Heart left ventricle (tissue), 16 donors: Measurements from ENCODE around the gene BGN. TPM values are rescaled to one million over a fixed set of nuclear protein-coding genes. Genes with fewer than 3 reads are reported as not detected.

Source experiments
- ATAC-seq, 4 donors: fragments of 200-7000 bp; cut with Tn5 transposase; one replicate each; pipeline ENCODE4 v1.9.1; 2020 to 2022; ENCODE audit warnings: moderate library complexity in 4 of 4, mild to moderate bottlenecking in 3 of 4, moderate number of reproducible peaks in 1 of 4
- DNase-seq, 5 donors: peaks; one replicate each; pipeline ENCODE4 v3.0.0-alpha.2; 2020
- H3K27ac ChIP-seq, 12 donors: fragments of 200-600 bp; sonication (generic) in 4 of 12; one replicate each; pipeline versions ENCODE4 v1.5.0 to v1.8.0; 2016 to 2022; ENCODE audit warnings: mild to moderate bottlenecking in 2 of 12
- H3K27me3 ChIP-seq, 9 donors: fragments of 200-600 bp; sonication (generic) in 2 of 9; one replicate each; pipeline versions ENCODE4 v1.5.1 to v1.8.0; 2016 to 2022; ENCODE audit warnings: mild to moderate bottlenecking in 3 of 9
- H3K36me3 ChIP-seq, 9 donors: fragments of 200-600 bp; sonication (generic) in 2 of 9; one replicate each; pipeline versions ENCODE4 v1.5.0 to v1.8.0; 2018 to 2022; ENCODE audit warnings: mild to moderate bottlenecking in 2 of 9
- H3K4me1 ChIP-seq, 12 donors: fragments of 200-600 bp; sonication (generic) in 4 of 12; one replicate each; pipeline versions ENCODE4 v1.5.0 to v1.8.0; 2016 to 2022; ENCODE audit warnings: mild to moderate bottlenecking in 3 of 12
- H3K4me3 ChIP-seq, 12 donors: fragments of 200-600 bp; sonication (generic) in 4 of 12; one replicate each; pipeline versions ENCODE4 v1.5.0 to v1.8.0; 2017 to 2022; ENCODE audit warnings: mild to moderate bottlenecking in 9 of 12, moderate library complexity in 4 of 12
- H3K9me3 ChIP-seq, 12 donors: fragments of 200-600 bp; sonication (generic) in 4 of 12; one replicate each; pipeline versions ENCODE4 v1.5.0 to v1.8.0; 2016 to 2022; ENCODE audit warnings: mild to moderate bottlenecking in 1 of 12
- POLR2A ChIP-seq, 2 donors: fragments of 450-650 bp; IDR thresholded peaks; one replicate each; pipeline ENCODE4 v1.6.1; 2017; ENCODE audit warnings: antibody characterized with exemption in 2 of 2, mild to moderate bottlenecking in 2 of 2, moderate library complexity in 2 of 2
- WGBS, 4 donors: extraction: QIAGEN DNeasy Blood & Tissue Kit in 2 of 4; methylation state at CpG; one replicate each; pipeline versions ENCODE4 v1.1.5 to v1.1.7; 2013 to 2018; 5-methylcytosine and 5-hydroxymethylcytosine counted together
- intact Hi-C, 10 donors: fragments of 100-400 bp; cut with DNase I; formaldehyde crosslinking; loops; one replicate each; pipeline versions ENCODE4 v1.11.1 to v1.14.2; 2022
- polyA plus RNA-seq, 2 donors: library from polyadenylated mRNA; stranded (reverse); fragments of 200-250 nt; gene quantifications; one replicate each; pipeline ENCODE4 v1.2.3, GENCODE V29; 2013
- total RNA-seq, 9 donors: library from RNA; depleted of rRNA in 2 of 9; stranded (reverse); fragments of >200 nt in 2 of 9; fragmentation: NEBNext Ultra II Directional in 3 of 9; extraction: Animal tissue kit (Norgen Biotek cat#: 25700) in 3 of 9; gene quantifications; one replicate each; pipeline versions ENCODE4 v1.1.0 to v1.2.4, GENCODE V29; 2016 to 2023
- TF ChIP-seq, protein P1 (sequence below), 12 donors: fragments of 200-600 bp; sonication (generic) in 4 of 12; IDR thresholded peaks; one replicate each; pipeline versions ENCODE4 v1.5.0 to v1.8.0; 2018 to 2022; ENCODE audit warnings: antibody characterized with exemption in 12 of 12, mild to moderate bottlenecking in 5 of 12
- donor health status: ischemic (EF 13 %, LVEDD 7.1; RV severe dilation, severe dysfunction).
- donor health status: healthy with polysubstance abuse.
- donor health status: DM: no; HTN: yes; CAD: no.
- donor health status: DM: no; HTN: no; CAD: no.
- donor health status: ischemic (EF 25% LVEDD 6.9; RV normal size, moderate dysfunction).
- donor health status: ischemic (EF 25% LVEDD 5.7; RV mildly dilated, moderate dysfunction).
- donor health status: healthy.
- donor health status: DM: yes; HTN: yes; CAD: no.
- donor health status: ischemic (EF 35%, LVEDD 5.7; RV mildly dilated, moderate dysfunction).
- donor health status: nonischemic (EF 11% LVEDD 7.7; RV severe dilation, severe dysfunction).
- donor health status: DM: yes; HTN: yes; CAD: no.
- donor health status: PGD.
- donor health status: ischemic (EF 29% LVEDD 5.4; RV normal size, mild dysfunction).
- donor health status: nonischemic (EF 23%, LVEDD 6.1; RV moderate dilation, normal function).

The BGN gene
- total and polyA plus RNA-seq, 11 donors: 55.7 to 264 (median 76.9) TPM

DNA sequence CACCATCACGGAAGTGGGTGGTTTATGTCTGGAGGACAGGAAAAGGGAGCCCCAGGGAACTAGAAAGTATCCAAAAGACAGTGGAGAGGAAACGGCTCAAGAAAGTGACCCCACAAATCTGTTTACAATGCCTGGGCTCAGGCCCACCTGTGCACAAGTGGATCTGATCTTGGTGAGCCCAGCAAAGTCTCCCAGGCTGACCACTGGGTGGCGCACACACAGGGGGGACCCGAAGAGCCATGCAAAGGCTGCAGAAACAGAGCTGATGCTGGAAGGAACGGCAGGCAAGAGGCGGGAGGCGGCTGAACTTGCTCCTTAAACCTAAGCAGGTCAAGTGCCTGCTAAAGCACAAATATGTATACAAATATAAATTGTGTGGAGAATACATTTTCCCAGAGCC lies 34.0 kb upstream of the BGN start:
- Histone ChIP-seq H3K4me3 (no peak overlapping the region), H3K27ac (no peak overlapping the region), H3K36me3 (peaks cover 0 to 20% (median 0%) of the 10 kb centered on the region in 9 donors), H3K4me1 (peaks cover 0 to 6% (median 0%) of the 10 kb centered on the region in 12 donors), H3K9me3 (no peaks in the 10 kb centered on the region), H3K27me3 (no peaks in the 10 kb centered on the region)
- ATAC-seq (peak in 1 of 4 donors; percentile 45), DNase-seq (peak in 4 of 5 donors; percentile 25 to 64 (median 40))
- TF ChIP-seq POLR2A (IDR thresholded peaks at IDR 0.05): no peak
- TF ChIP-seq, protein P1, sequence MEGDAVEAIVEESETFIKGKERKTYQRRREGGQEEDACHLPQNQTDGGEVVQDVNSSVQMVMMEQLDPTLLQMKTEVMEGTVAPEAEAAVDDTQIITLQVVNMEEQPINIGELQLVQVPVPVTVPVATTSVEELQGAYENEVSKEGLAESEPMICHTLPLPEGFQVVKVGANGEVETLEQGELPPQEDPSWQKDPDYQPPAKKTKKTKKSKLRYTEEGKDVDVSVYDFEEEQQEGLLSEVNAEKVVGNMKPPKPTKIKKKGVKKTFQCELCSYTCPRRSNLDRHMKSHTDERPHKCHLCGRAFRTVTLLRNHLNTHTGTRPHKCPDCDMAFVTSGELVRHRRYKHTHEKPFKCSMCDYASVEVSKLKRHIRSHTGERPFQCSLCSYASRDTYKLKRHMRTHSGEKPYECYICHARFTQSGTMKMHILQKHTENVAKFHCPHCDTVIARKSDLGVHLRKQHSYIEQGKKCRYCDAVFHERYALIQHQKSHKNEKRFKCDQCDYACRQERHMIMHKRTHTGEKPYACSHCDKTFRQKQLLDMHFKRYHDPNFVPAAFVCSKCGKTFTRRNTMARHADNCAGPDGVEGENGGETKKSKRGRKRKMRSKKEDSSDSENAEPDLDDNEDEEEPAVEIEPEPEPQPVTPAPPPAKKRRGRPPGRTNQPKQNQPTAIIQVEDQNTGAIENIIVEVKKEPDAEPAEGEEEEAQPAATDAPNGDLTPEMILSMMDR (IDR thresholded peaks at IDR 0.05): peak; percentile 32 to 62 (median 46)
- intact Hi-C loops: loop anchor here in 3 of 10 donors (5.0 to 10.0 kb wide), 2 partner anchors 46 to 516 kb away; no protein-coding TSS in a partner anchor
- WGBS, 4 donors: 51 to 58% (median 54%) methylated on average over 7 of the region's 7 CpGs

DNA sequence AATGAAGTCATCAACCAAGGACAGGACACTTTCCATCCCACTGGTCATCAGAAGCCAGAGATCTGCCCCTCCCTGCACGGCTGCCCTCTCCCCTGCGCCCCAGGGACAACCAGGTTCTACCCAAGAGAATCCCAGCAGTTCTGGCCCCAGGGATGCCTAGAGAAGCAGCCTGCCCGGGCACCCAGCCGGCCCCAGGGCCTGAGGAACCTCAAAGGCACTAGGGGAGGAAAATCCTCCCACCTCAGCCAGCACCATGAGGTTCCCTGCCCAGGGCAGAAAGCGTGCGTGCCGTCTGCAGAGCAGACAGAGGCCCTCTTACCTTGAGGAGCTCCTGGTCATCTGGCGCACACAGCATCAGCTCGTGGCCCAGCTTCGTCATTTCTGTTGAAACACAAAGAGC lies 32.5 kb upstream of the BGN start:
- Histone ChIP-seq H3K4me1 (no peaks in the 10 kb centered on the region), H3K27ac (no peak overlapping the region), H3K27me3 (no peaks in the 10 kb centered on the region), H3K36me3 (peaks cover 0 to 20% (median 0%) of the 10 kb centered on the region in 9 donors), H3K9me3 (no peaks in the 10 kb centered on the region), H3K4me3 (no peak overlapping the region)
- intact Hi-C loops: loop anchor here in 3 of 10 donors (5.0 to 10.0 kb wide), 2 partner anchors 45 to 517 kb away; no protein-coding TSS in a partner anchor
- WGBS, 4 donors: 87 to 93% (median 92%) methylated on average over 8 to 10 of the region's 10 CpGs
- ATAC-seq: no peak
- TF ChIP-seq, protein P1 (IDR thresholded peaks at IDR 0.05): no peak
- TF ChIP-seq POLR2A (IDR thresholded peaks at IDR 0.05): no peak
- peak in 2 of 5 donors; percentile 12 to 22 for DNase-seq

DNA sequence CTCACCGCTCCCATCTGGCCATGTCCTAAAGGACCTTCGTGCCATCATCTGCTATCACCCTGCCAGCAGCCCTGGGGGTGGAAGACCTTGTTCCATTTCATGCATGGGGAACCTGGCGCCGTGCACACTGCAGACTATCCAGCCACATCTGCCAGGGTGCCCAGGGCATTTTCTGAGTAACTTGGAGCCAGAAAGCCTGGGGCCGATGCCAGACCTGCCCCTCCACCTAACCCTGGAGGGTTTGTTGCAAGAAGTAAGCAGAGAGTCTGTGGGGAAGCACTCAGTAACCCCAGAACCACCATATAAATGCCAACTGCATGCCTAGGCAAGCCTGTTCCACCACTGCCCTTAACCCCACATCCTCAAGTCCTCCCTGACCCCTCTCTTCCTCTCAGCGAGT lies 31.7 kb upstream of the BGN start:
- TF ChIP-seq, protein P1 (IDR thresholded peaks at IDR 0.05): no peak
- TF ChIP-seq POLR2A (IDR thresholded peaks at IDR 0.05): no peak
- ATAC-seq (no peak), DNase-seq (peak in 1 of 5 donors; percentile 10)
- no peak overlapping the region for H3K4me3 ChIP-seq
- H3K36me3 ChIP-seq: peaks cover 0 to 20% (median 0%) of the 10 kb centered on the region in 9 donors
- 86 to 94% (median 93%) methylated on average over 1 to 6 of the region's 6 CpGs for WGBS, 4 donors
- no peaks in the 10 kb centered on the region for H3K9me3 ChIP-seq
- no peaks in the 10 kb centered on the region for H3K4me1 ChIP-seq
- intact Hi-C loops: loop anchor here in 3 of 10 donors (5.0 to 10.0 kb wide), 2 partner anchors 44 to 518 kb away; no protein-coding TSS in a partner anchor
- H3K27me3 ChIP-seq: no peaks in the 10 kb centered on the region
- H3K27ac ChIP-seq: no peak overlapping the region

DNA sequence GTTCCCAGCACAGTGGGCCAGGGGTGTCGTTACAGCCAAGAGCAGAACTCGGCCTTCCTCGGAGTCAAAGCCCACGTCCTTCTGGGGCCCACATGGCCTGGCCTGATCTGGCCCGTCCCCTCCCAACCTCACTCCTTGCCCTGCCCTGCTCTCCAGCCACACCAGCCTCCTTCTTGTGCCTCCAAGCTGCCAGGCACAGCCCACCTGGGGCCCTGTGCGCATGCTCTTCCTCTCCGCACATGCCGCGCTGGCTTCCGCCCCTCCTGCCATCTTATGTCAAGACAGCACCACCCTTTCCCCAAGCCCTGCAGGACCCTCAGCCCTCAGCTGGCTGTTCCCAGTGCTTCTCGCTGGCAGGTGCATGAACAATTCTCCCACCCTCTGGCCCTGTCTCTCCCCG lies 31.2 kb upstream of the BGN start:
- Histone ChIP-seq H3K27me3 (no peaks in the 10 kb centered on the region), H3K9me3 (no peaks in the 10 kb centered on the region), H3K4me1 (peaks cover 0 to 2% (median 0%) of the 10 kb centered on the region in 12 donors), H3K27ac (no peak overlapping the region), H3K36me3 (peaks cover 0 to 20% (median 0%) of the 10 kb centered on the region in 9 donors), H3K4me3 (no peak overlapping the region)
- WGBS, 4 donors: 77 to 96% (median 86%) methylated on average over 12 of the region's 12 CpGs
- peak in 1 of 5 donors; percentile 7 for DNase-seq
- TF ChIP-seq POLR2A (IDR thresholded peaks at IDR 0.05): no peak
- TF ChIP-seq, protein P1 (IDR thresholded peaks at IDR 0.05): no peak
- no peak for ATAC-seq
- intact Hi-C loops: loop anchor here in 3 of 10 donors (5.0 to 10.0 kb wide), 2 partner anchors 44 to 519 kb away; no protein-coding TSS in a partner anchor
